Peyer's patch (tissue), 4 donors: Measurements from ENCODE around the gene CLDN11. TPM values are rescaled to one million over a fixed set of nuclear protein-coding genes. Genes with fewer than 3 reads are reported as not detected.

ENCODE experiments used
- DNase-seq, 3 donors: peaks; one replicate each; pipeline ENCODE4 v3.0.0-alpha.2; 2017 to 2019
- H3K27ac ChIP-seq, 4 donors: fragments of 200-600 bp; sonication (generic); one replicate each; pipeline ENCODE4 v1.5.1; 2016 to 2019
- H3K27me3 ChIP-seq, 2 donors: fragments of 200-600 bp; sonication (generic); one replicate each; pipeline ENCODE4 v1.5.1; 2019
- H3K36me3 ChIP-seq, 3 donors: fragments of 200-600 bp; sonication (generic); one replicate each; pipeline ENCODE4 v1.5.1; 2016 to 2019
- H3K4me1 ChIP-seq, 4 donors: fragments of 200-600 bp; sonication (generic); one replicate each; pipeline ENCODE4 v1.5.1; 2016 to 2019
- H3K4me3 ChIP-seq, 4 donors: fragments of 200-600 bp; sonication (generic); 1 replicate in 3 of 4; 2 replicates in 1 of 4; pipeline ENCODE4 v1.5.1; 2016 to 2019; ENCODE audit warnings: mild to moderate bottlenecking in 1 of 4
- H3K9me3 ChIP-seq, 4 donors: fragments of 200-600 bp; sonication (generic); one replicate each; pipeline ENCODE4 v1.5.1; 2016 to 2019; ENCODE audit warnings: mild to moderate bottlenecking in 1 of 4
- CTCF ChIP-seq, 6 experiments: fragments of 450-650 bp in 4 of 6; fragments of 200-600 bp in 2 of 6; sonication (generic) in 1 of 6; IDR thresholded peaks; one replicate each; pipeline ENCODE4 v1.5.1; 2017 to 2019; ENCODE audit warnings: antibody characterized with exemption in 6 of 6, mild to moderate bottlenecking in 3 of 6, moderate library complexity in 1 of 6
- POLR2A ChIP-seq, 2 donors: fragments of 450-650 bp; IDR thresholded peaks; one replicate each; pipeline ENCODE4 v1.5.1; 2017; ENCODE audit warnings: antibody characterized with exemption in 2 of 2, mild to moderate bottlenecking in 2 of 2, moderate library complexity in 2 of 2
- total RNA-seq, 4 donors: library from RNA; depleted of rRNA; stranded (reverse); fragments of >200 nt; gene quantifications; one replicate each; pipeline ENCODE4 v1.1.0, GENCODE V29; 2016

The CLDN11 gene
- total RNA-seq, 4 donors from 2014 or later, result 4.1 to 16.6 (median 5.0) TPM

GRCh38 chr3:170442947-170443346 lies 24.3 kb downstream of the CLDN11 start:
- Histone ChIP-seq H3K27ac (no peak overlapping the region), H3K36me3 (no peaks in the 10 kb centered on the region), H3K27me3 (no peaks in the 10 kb centered on the region), H3K4me1 (no peaks in the 10 kb centered on the region), H3K9me3 (no peaks in the 10 kb centered on the region), H3K4me3 (no peak overlapping the region)
- TF ChIP-seq POLR2A (IDR thresholded peaks at IDR 0.05) (no peak), CTCF (IDR thresholded peaks at IDR 0.05) (no peak)
- DNase-seq, result no peak

DNA sequence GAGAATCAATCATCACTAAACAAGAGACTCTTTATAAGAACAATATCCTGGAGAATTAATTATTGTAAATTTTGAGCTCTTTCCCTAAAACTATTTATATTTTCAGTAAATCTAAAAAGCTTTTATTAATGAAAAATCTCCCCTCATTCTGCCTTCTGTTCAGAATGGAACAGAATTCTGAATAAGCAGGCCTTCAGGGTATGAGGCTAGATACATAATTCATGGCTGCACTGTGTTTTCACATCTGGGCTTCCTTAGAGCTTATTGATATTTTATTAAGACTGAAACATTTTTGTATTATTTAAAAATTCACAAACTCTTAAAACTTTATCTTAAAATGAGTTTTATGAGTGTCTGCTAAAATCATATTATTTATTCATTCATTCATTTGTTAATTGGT lies 24.8 kb downstream of the CLDN11 start:
- DNase-seq, result no peak
- H3K27ac ChIP-seq, result no peak overlapping the region
- H3K9me3 ChIP-seq, result no peaks in the 10 kb centered on the region
- H3K4me1 ChIP-seq, result no peaks in the 10 kb centered on the region
- H3K4me3 ChIP-seq, result no peak overlapping the region
- H3K27me3 ChIP-seq, result no peaks in the 10 kb centered on the region
- TF ChIP-seq POLR2A (IDR thresholded peaks at IDR 0.05) (no peak), CTCF (IDR thresholded peaks at IDR 0.05) (no peak)
- H3K36me3 ChIP-seq, result no peaks in the 10 kb centered on the region

DNA sequence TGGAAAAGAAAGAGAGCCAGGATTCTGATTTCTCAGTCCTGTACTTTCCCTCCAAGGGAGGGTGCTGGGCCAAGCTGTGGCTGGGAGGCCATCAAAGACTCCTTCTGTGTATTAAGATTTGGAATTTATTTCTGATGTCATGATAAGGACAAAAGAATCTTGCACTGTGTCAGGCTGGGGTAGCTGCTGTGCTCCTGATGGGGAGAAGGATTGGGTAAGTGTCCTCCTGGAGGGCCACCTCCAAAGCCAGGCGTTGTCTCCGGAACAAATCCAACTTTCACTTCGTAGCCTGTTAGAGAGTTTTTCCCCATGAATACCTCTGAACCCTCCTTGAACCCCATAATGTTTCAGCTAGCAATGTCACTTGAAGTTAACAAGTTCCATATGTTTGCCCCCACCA lies 29.9 kb downstream of the CLDN11 start:
- Histone ChIP-seq H3K4me3 (no peak overlapping the region), H3K36me3 (no peaks in the 10 kb centered on the region), H3K9me3 (no peaks in the 10 kb centered on the region), H3K27ac (no peak overlapping the region), H3K27me3 (no peaks in the 10 kb centered on the region), H3K4me1 (no peaks in the 10 kb centered on the region)
- TF ChIP-seq POLR2A (IDR thresholded peaks at IDR 0.05) (no peak), CTCF (IDR thresholded peaks at IDR 0.05) (no peak)
- no peak for DNase-seq

- Histone ChIP-seq H3K27me3 (no peaks in the 10 kb centered on the region), H3K27ac (no peak overlapping the region), H3K4me1 (no peaks in the 10 kb centered on the region), H3K9me3 (no peaks in the 10 kb centered on the region), H3K36me3 (no peaks in the 10 kb centered on the region), H3K4me3 (no peak overlapping the region)
- TF ChIP-seq CTCF (IDR thresholded peaks at IDR 0.05) (no peak), POLR2A (IDR thresholded peaks at IDR 0.05) (no peak)
- DNase-seq, result no peak
Observed at GRCh38 chr3:170450039-170450438, 31.4 kb downstream of the CLDN11 start.

- no peaks in the 10 kb centered on the region for H3K36me3 ChIP-seq
- no peaks in the 10 kb centered on the region for H3K9me3 ChIP-seq
- no peak overlapping the region for H3K27ac ChIP-seq
- H3K4me1 ChIP-seq, result no peaks in the 10 kb centered on the region
- DNase-seq, result no peak
- no peak overlapping the region for H3K4me3 ChIP-seq
- TF ChIP-seq POLR2A (IDR thresholded peaks at IDR 0.05), result no peak
- no peak for TF ChIP-seq CTCF (IDR thresholded peaks at IDR 0.05)
- H3K27me3 ChIP-seq, result no peaks in the 10 kb centered on the region
Observed at GRCh38 chr3:170454509-170454908, 35.8 kb downstream of the CLDN11 start.

GRCh38 chr3:170458285-170458684 lies 39.6 kb downstream of the CLDN11 start:
- Histone ChIP-seq H3K27ac (no peak overlapping the region), H3K27me3 (no peaks in the 10 kb centered on the region), H3K9me3 (no peaks in the 10 kb centered on the region), H3K36me3 (no peaks in the 10 kb centered on the region), H3K4me1 (no peaks in the 10 kb centered on the region), H3K4me3 (no peak overlapping the region)
- DNase-seq, result no peak
- TF ChIP-seq CTCF (IDR thresholded peaks at IDR 0.05) (no peak), POLR2A (IDR thresholded peaks at IDR 0.05) (no peak)
